IMR-90 (cell line): ENCODE results near the gene ZNF385B. TPM values are rescaled to one million over a fixed set of nuclear protein-coding genes. Genes with fewer than 3 reads are reported as not detected.

ENCODE experiments used
- ATAC-seq: fragments of 200-7000 bp; cut with Tn5 transposase; 2 replicates; pipeline ENCODE4 v1.9.1; 2020; ENCODE audit warnings: low read depth, mild to moderate bottlenecking, moderate library complexity
- BruUV-seq: library from RNA; stranded (reverse); fragments of 400-500 nt; replicated peaks from 2 replicates; lab custom pipeline; 2021; lab: Mats Ljungman, UMichigan
- CTCF ChIA-PET: fragments of 300-600 bp; formaldehyde crosslinking; extraction: SDS; loops from one replicate; lab custom pipeline; 2021; ENCODE audit warnings: antibody characterized with exemption; lab: Yijun Ruan, JAX
- POLR2A ChIA-PET: fragments of 300-600 bp; sonication (Branson Sonifier 250); formaldehyde crosslinking; loops from one replicate; lab custom pipeline; 2022; ENCODE audit warnings: antibody characterized with exemption; ENCODE audit not compliant: unreplicated experiment; lab: Charles Lee
- DNase-seq: peaks from one replicate; pipeline ENCODE4 v3.0.0; 2013
- H2AFZ ChIP-seq: replicated peaks from 2 replicates; pipeline ENCODE3; 2013; ENCODE audit warnings: low read length, mild to moderate bottlenecking; ENCODE audit not compliant: poor library complexity
- H2AK5ac ChIP-seq: 2 replicates; pipeline ENCODE4 v1.6.1; 2013; ENCODE audit warnings: low read depth, low read length, inconsistent platforms
- H2AK9ac ChIP-seq: replicated peaks from 2 replicates; pipeline ENCODE3; 2013; ENCODE audit warnings: mild to moderate bottlenecking, low read depth, low read length, moderate library complexity; ENCODE audit not compliant: poor library complexity
- H2BK120ac ChIP-seq: 2 replicates; pipeline ENCODE4 v1.6.1; 2013; ENCODE audit warnings: low read depth, low read length, inconsistent platforms
- H2BK15ac ChIP-seq: 3 replicates; pipeline ENCODE4 v1.6.1; 2013; ENCODE audit warnings: low read depth, low read length, inconsistent platforms
- H2BK20ac ChIP-seq: 2 replicates; pipeline ENCODE4 v1.6.1; 2013; ENCODE audit warnings: low read depth, mild to moderate bottlenecking, inconsistent platforms, low read length, moderate library complexity
- H2BK5ac ChIP-seq: 2 replicates; pipeline ENCODE4 v1.6.1; 2013; ENCODE audit warnings: mild to moderate bottlenecking, low read depth, low read length, inconsistent platforms; ENCODE audit not compliant: poor library complexity, severe bottlenecking
- H3K14ac ChIP-seq: replicated peaks from 2 replicates; pipeline ENCODE4 v1.6.1; 2013; ENCODE audit warnings: low read depth, low read length, inconsistent platforms
- H3K18ac ChIP-seq: 2 replicates; pipeline ENCODE4 v1.6.1; 2013; ENCODE audit warnings: low read depth, low read length, control low read depth
- H3K23ac ChIP-seq: 2 replicates; pipeline ENCODE4 v1.6.1; 2013; ENCODE audit warnings: low read depth, low read length, inconsistent platforms
- H3K27ac ChIP-seq: 2 replicates; pipeline ENCODE4 v1.5.1; 2013; ENCODE audit warnings: mild to moderate bottlenecking, control low read depth, low read length; ENCODE audit not compliant: insufficient read depth
- H3K27me3 ChIP-seq: 2 replicates; pipeline ENCODE4 v1.6.1; 2013; ENCODE audit warnings: low read length; ENCODE audit not compliant: control insufficient read depth, insufficient read depth
- H3K36me3 ChIP-seq: 2 replicates; pipeline ENCODE4 v1.6.1; 2013; ENCODE audit warnings: low read length, mixed read lengths; ENCODE audit not compliant: control insufficient read depth, insufficient read depth
- H3K4ac ChIP-seq: 2 replicates; pipeline ENCODE4 v1.6.1; 2013; ENCODE audit warnings: low read depth, low read length, inconsistent platforms
- H3K4me1 ChIP-seq: 2 replicates; pipeline ENCODE4 v1.6.1; 2013; ENCODE audit warnings: low read length, mixed read lengths; ENCODE audit not compliant: control insufficient read depth, insufficient read depth
- H3K4me2 ChIP-seq: 2 replicates; pipeline ENCODE4 v1.6.1; 2013; ENCODE audit warnings: low read depth, mild to moderate bottlenecking, control low read depth, low read length, moderate library complexity
- H3K4me3 ChIP-seq: 2 replicates; pipeline ENCODE4 v1.5.1; 2013; ENCODE audit warnings: low read depth, mild to moderate bottlenecking, control low read depth, low read length, moderate library complexity; ENCODE audit not compliant: insufficient read depth
- H3K56ac ChIP-seq: 2 replicates; pipeline ENCODE4 v1.6.1; 2013; ENCODE audit warnings: low read length, inconsistent platforms; ENCODE audit not compliant: insufficient read depth; ENCODE audit errors: extremely low read depth
- H3K79me1 ChIP-seq, 2 experiments: 2 replicates each; pipeline ENCODE4 v1.6.1; 2013; ENCODE audit warnings: low read length in 2 of 2, inconsistent platforms in 1 of 2, low read depth in 1 of 2
- H3K9ac ChIP-seq: 2 replicates; pipeline ENCODE4 v1.6.1; 2013; ENCODE audit warnings: low read depth, low read length, control low read depth
- H3K9me1 ChIP-seq: 2 replicates; pipeline ENCODE4 v1.6.1; 2013; ENCODE audit warnings: low read length, inconsistent platforms; ENCODE audit not compliant: insufficient read depth
- H3K9me3 ChIP-seq: 2 replicates; pipeline ENCODE4 v1.6.1; 2013; ENCODE audit warnings: low read length; ENCODE audit not compliant: control insufficient read depth, insufficient read depth
- H4K20me1 ChIP-seq: 2 replicates; pipeline ENCODE4 v1.6.1; 2013; ENCODE audit warnings: low read length, inconsistent platforms; ENCODE audit not compliant: insufficient read depth
- H4K5ac ChIP-seq: 2 replicates; pipeline ENCODE4 v1.6.1; 2013; ENCODE audit warnings: mild to moderate bottlenecking, low read depth, low read length, control low read depth
- H4K8ac ChIP-seq, 2 experiments: 2 replicates each; pipeline ENCODE4 v1.6.1; 2013; ENCODE audit warnings: low read depth in 2 of 2, low read length in 2 of 2, control low read depth in 1 of 2, inconsistent platforms in 1 of 2
- H4K91ac ChIP-seq: 2 replicates; pipeline ENCODE4 v1.6.1; 2013; ENCODE audit warnings: low read depth, low read length, inconsistent platforms; ENCODE audit not compliant: insufficient read depth
- BHLHE40 ChIP-seq: fragments of 150-350 bp; IDR thresholded peaks from 2 replicates; pipeline ENCODE4 v1.6.1; 2016; ENCODE audit warnings: mild to moderate bottlenecking, low read depth, low read length
- CHD1 ChIP-seq: IDR thresholded peaks from 2 replicates; pipeline ENCODE4 v1.6.1; 2012; ENCODE audit warnings: low read depth, low read length, improper control_type of control experiment
- CTCF ChIP-seq: conservative IDR thresholded peaks from 2 replicates; pipeline ENCODE4 v1.5.1; 2012; ENCODE audit warnings: mild to moderate bottlenecking, low read depth, low read length, improper control_type of control experiment
- ELK1 ChIP-seq: fragments of 150-350 bp; IDR thresholded peaks from 2 replicates; pipeline ENCODE4 v1.6.1; 2016; ENCODE audit warnings: low read depth, mild to moderate bottlenecking, low read length, moderate library complexity, borderline replicate concordance
- FOS ChIP-seq: fragments of 150-350 bp; IDR thresholded peaks from 2 replicates; pipeline ENCODE4 v1.6.1; 2016; ENCODE audit warnings: low read depth, low read length
- MAZ ChIP-seq: IDR thresholded peaks from 2 replicates; pipeline ENCODE4 v1.6.1; 2012; ENCODE audit warnings: low read depth, mild to moderate bottlenecking, low read length, improper control_type of control experiment, moderate library complexity, borderline replicate concordance
- MXI1 ChIP-seq: IDR thresholded peaks from 2 replicates; pipeline ENCODE4 v1.6.1; 2012; ENCODE audit warnings: low read depth, mild to moderate bottlenecking, low read length, moderate library complexity, borderline replicate concordance
- POLR2A ChIP-seq: IDR thresholded peaks from 2 replicates; pipeline ENCODE4 v1.6.1; 2012; ENCODE audit warnings: mild to moderate bottlenecking, low read depth, low read length
- RAD21 ChIP-seq: IDR thresholded peaks from 2 replicates; pipeline ENCODE4 v1.6.1; 2012; ENCODE audit warnings: low read length, improper control_type of control experiment
- RCOR1 ChIP-seq: IDR thresholded peaks from 2 replicates; pipeline ENCODE4 v1.6.1; 2012; ENCODE audit warnings: mild to moderate bottlenecking, low read length, improper control_type of control experiment; ENCODE audit not compliant: insufficient replicate concordance
- RFX5 ChIP-seq: IDR thresholded peaks from 2 replicates; pipeline ENCODE4 v1.8.0; 2012; ENCODE audit warnings: low read depth, mild to moderate bottlenecking, low read length, moderate library complexity
- SMC3 ChIP-seq: fragments of 150-350 bp; IDR thresholded peaks from 2 replicates; pipeline ENCODE4 v1.6.1; 2016; ENCODE audit warnings: low read depth, mild to moderate bottlenecking, antibody characterized with exemption, low read length, moderate library complexity
- USF2 ChIP-seq: fragments of 150-350 bp; IDR thresholded peaks from 2 replicates; pipeline ENCODE4 v1.6.1; 2017; ENCODE audit warnings: mild to moderate bottlenecking, antibody characterized with exemption, low read length, low read depth
- dilution Hi-C: fragments of 300-500 bp; cut with HindIII; formaldehyde crosslinking; loops from one replicate; pipeline ENCODE4 v1.14.3; 2018; ENCODE audit warnings: low sequenced_read_pairs; ENCODE audit not compliant: unreplicated experiment
- in situ Hi-C: fragments of 300-500 bp; cut with MboI; formaldehyde crosslinking; loops from 3 replicates; pipeline ENCODE4 v1.14.3; 2019; ENCODE audit warnings: low sequenced_read_pairs, inconsistent platforms, mixed read lengths
- intact Hi-C: fragments of 100-400 bp; cut with micrococcal nuclease; formaldehyde crosslinking; loops from 2 replicates; pipeline ENCODE4 v1.10.0; 2022
- polyA plus RNA-seq, 3 experiments: library from polyadenylated mRNA; depleted of rRNA; stranded (reverse); fragments of >200 nt; gene quantifications; 2 replicates each; pipeline ENCODE4 v1.2.3, GENCODE V29; 2012; ENCODE audit warnings: low replicate concordance in 1 of 3
- total RNA-seq: library from RNA; depleted of rRNA; stranded (reverse); fragments of >200 nt; gene quantifications from 2 replicates; pipeline ENCODE4 v1.2.3, GENCODE V29; 2012

Gene ZNF385B
- total and polyA plus RNA-seq, 2 of the 4 experiments (the other 2 are of a cell fraction): not detected

GRCh38 chr2:179796213-179797007 lies 65.0 kb downstream of the ZNF385B start (continued):
- no peak for TF ChIP-seq CHD1

GRCh38 chr2:179793902-179794301 lies 67.5 kb downstream of the ZNF385B start:
- no peak for DNase-seq
- H3K9me1 ChIP-seq: no peaks in the 10 kb centered on the region
- H3K23ac ChIP-seq: no peak overlapping the region
- no TSS peak for BruUV-seq
- no peak overlapping the region for H2BK20ac ChIP-seq
- no peak overlapping the region for H2BK120ac ChIP-seq
- H3K4me2 ChIP-seq: no peak overlapping the region
- no peak overlapping the region for H3K18ac ChIP-seq
- H2BK5ac ChIP-seq: no peak overlapping the region
- no peak overlapping the region for H4K8ac ChIP-seq
- H2AFZ ChIP-seq: no peak overlapping the region
- H3K4me1 ChIP-seq: no peaks in the 10 kb centered on the region
- dilution Hi-C loops (no loop called here), in situ Hi-C loops (no loop called here), intact Hi-C loops (no loop called here)
- no peak overlapping the region for H3K27ac ChIP-seq
- no peaks in the 10 kb centered on the region for H3K9me3 ChIP-seq
- no peaks in the 10 kb centered on the region for H3K36me3 ChIP-seq
- H2AK5ac ChIP-seq: no peak overlapping the region
- no peaks in the 10 kb centered on the region for H3K79me1 ChIP-seq
- H3K4ac ChIP-seq: no peak overlapping the region
- CTCF ChIA-PET: interaction anchor here (0.6 kb wide), 1 partner anchor 312 kb away, joined by 4 read pairs; no protein-coding TSS in a partner anchor
- no peak overlapping the region for H4K5ac ChIP-seq
- no peak overlapping the region for H3K56ac ChIP-seq
- H3K4me3 ChIP-seq: no peak overlapping the region
- H3K27me3 ChIP-seq: no peaks in the 10 kb centered on the region; the same call in 1 of the 2 replicates
- no peak overlapping the region for H3K9ac ChIP-seq
- no peaks in the 10 kb centered on the region for H4K20me1 ChIP-seq
- H3K14ac ChIP-seq: no peak overlapping the region
- ATAC-seq: no peak
- H2AK9ac ChIP-seq: no peak overlapping the region
- POLR2A ChIA-PET: no interaction called here
- H2BK15ac ChIP-seq: no peak overlapping the region
- H4K91ac ChIP-seq: no peak overlapping the region
- TF ChIP-seq MXI1 (no peak), FOS (no peak), POLR2A (no peak), BHLHE40 (no peak), CTCF (no peak), RCOR1 (no peak), MAZ (no peak), RFX5 (no peak), USF2 (no peak), CHD1 (no peak), SMC3 (no peak), ELK1 (no peak), RAD21 (no peak)
